ENCODE measurements around the gene C16orf89.

GRCh38 chr16:5001986-5002385 lies 63.8 kb downstream of the C16orf89 start:
- TF ChIP-seq ZNF70 (CRISPR knock-in tag; IDR thresholded peaks at IDR 0.05) (no peak), PPARA (CRISPR knock-in tag; IDR thresholded peaks at IDR 0.05; ENCODE audit: borderline replicate concordance) (no peak), BACH2 (CRISPR knock-in tag; IDR thresholded peaks at IDR 0.05; ENCODE audit: borderline replicate concordance) (no peak), ZFP30 (CRISPR knock-in tag; IDR thresholded peaks at IDR 0.05) (no peak), PATZ1 (CRISPR knock-in tag; IDR thresholded peaks at IDR 0.05; ENCODE audit: borderline replicate concordance) (no peak), ISL1 (CRISPR knock-in tag; IDR thresholded peaks at IDR 0.05) (no peak)
